OCI-LY3 (cell line): ENCODE measurements around the gene ADARB2.

ENCODE experiments used
- CTCF ChIP-seq: fragments of 200-600, 300-600 bp; sonication (generic); IDR thresholded peaks from 2 replicates; pipeline ENCODE4 v1.5.1; 2014; ENCODE audit warnings: antibody characterized with exemption, low read length, low read depth
- EZH2phosphoT487 ChIP-seq: fragments of 200-600 bp; shearing (Covaris generic); IDR thresholded peaks from 2 replicates; pipeline ENCODE4 v1.6.1; 2018; ENCODE audit warnings: antibody characterized with exemption, mixed run types, low read depth

GRCh38 chr10:1170867-1171180 is 566.5 kb downstream of the ADARB2 start:
- TF ChIP-seq CTCF: no peak
- no peak for TF ChIP-seq EZH2phosphoT487
